K562 (cell line): Measurements from ENCODE around the gene CTDSPL2. TPM values are rescaled to one million over a fixed set of nuclear protein-coding genes. Genes with fewer than 3 reads are reported as not detected.

Experiments used
- ARNT ChIP-seq, 2 experiments: fragments of 450-650 bp; IDR thresholded peaks; 2 replicates each; pipeline ENCODE4 v1.6.1; 2016; ENCODE audit warnings: mild to moderate bottlenecking in 1 of 2
- CEBPZ ChIP-seq: fragments of 150-350 bp; IDR thresholded peaks from 2 replicates; pipeline ENCODE4 v1.6.1; 2014; ENCODE audit warnings: low read depth, mild to moderate bottlenecking, low read length, borderline replicate concordance
- DPF2 ChIP-seq: fragments of 450-650 bp; IDR thresholded peaks from 2 replicates; pipeline ENCODE4 v1.6.1; 2016
- ESRRA ChIP-seq: fragments of 450-650 bp; IDR thresholded peaks from 2 replicates; pipeline ENCODE4 v1.6.1; 2014; ENCODE audit warnings: low read depth, mild to moderate bottlenecking, moderate library complexity, borderline replicate concordance
- KHSRP ChIP-seq: fragments of 450-650 bp; IDR thresholded peaks from 2 replicates; pipeline ENCODE4 v1.6.1; 2017
- MEIS2 ChIP-seq: fragments of 450-650 bp; IDR thresholded peaks from 2 replicates; pipeline ENCODE4 v1.6.1; 2014; ENCODE audit warnings: mild to moderate bottlenecking; ENCODE audit not compliant: partially characterized antibody
- MGA ChIP-seq: fragments of 450-650 bp; IDR thresholded peaks from 2 replicates; pipeline ENCODE4 v1.6.1; 2016; ENCODE audit warnings: mild to moderate bottlenecking, moderate library complexity
- SMARCA4 ChIP-seq: fragments of 450-650 bp; IDR thresholded peaks from 2 replicates; pipeline ENCODE4 v1.6.1; 2016
- XRCC4 ChIP-seq: IDR thresholded peaks from one replicate; pipeline ENCODE4 v1.6.1; 2011; ENCODE audit not compliant: insufficient read depth, insufficient read length; ENCODE audit errors: extremely low read depth
- ZEB2 ChIP-seq: fragments of 450-650 bp; IDR thresholded peaks from 2 replicates; pipeline ENCODE4 v1.6.1; 2016
- ZNF197 ChIP-seq: fragments of 200-800 bp; sonication (Bioruptor generic); IDR thresholded peaks from 2 replicates; pipeline ENCODE4 v1.6.1; 2016; ENCODE audit warnings: low read depth, missing genetic modification characterization, missing compliant biosample characterization
- ZNF586 ChIP-seq: fragments of 450-650 bp; formaldehyde crosslinking; conservative IDR thresholded peaks from 2 replicates; pipeline ENCODE4 v1.4.0; 2020; ENCODE audit warnings: mild to moderate bottlenecking, moderate library complexity
- ZSCAN29 ChIP-seq: fragments of 450-650 bp; IDR thresholded peaks from 2 replicates; pipeline ENCODE4 v1.6.1; 2017
- ZSCAN32 ChIP-seq: fragments of 450-650 bp; formaldehyde crosslinking; IDR thresholded peaks from 2 replicates; pipeline ENCODE4 v1.4.0; 2020; ENCODE audit warnings: mild to moderate bottlenecking, moderate library complexity
- polyA plus RNA-seq, 8 experiments: library from polyadenylated mRNA; depleted of rRNA in 4 of 8; stranded (reverse) in 5 of 8; unstranded in 3 of 8; fragments of >200 nt; fragmentation: Nextera tagmentation in 2 of 8; fragmentation: Illumina TruSeq in 1 of 8; extraction: Ambion mirVana in 2 of 8; extraction: Trizol in 1 of 8; gene quantifications; 2 replicates each; pipeline versions ENCODE4 v1.2.1 to v1.2.3, GENCODE V29; 2011 to 2014; ENCODE audit warnings: inconsistent platforms in 1 of 8, missing spikeins in 1 of 8
- total RNA-seq, 7 experiments: library from RNA; depleted of rRNA in 6 of 7; stranded (reverse); fragments of >200 nt in 6 of 7; fragmentation: Illumina TruSeq in 2 of 7; extraction: Trizol in 2 of 7; gene quantifications; 2 replicates each; pipeline versions ENCODE4 v1.2.1 to v1.2.3, GENCODE V29; 2011 to 2021; ENCODE audit warnings: low replicate concordance in 1 of 7
- TF ChIP-seq, protein P1 (sequence below): fragments of 250-450 bp; sonication (Bioruptor Pico); IDR thresholded peaks from 2 replicates; pipeline ENCODE4 v1.8.0; 2022; ENCODE audit warnings: moderate library complexity, mild to moderate bottlenecking, inconsistent platforms

Gene CTDSPL2
- total and polyA plus RNA-seq, 9 of the 15 experiments (the other 6 are each of a cell fraction or from before 2014, with no cell fraction given), result 16.8 to 79.0 (median 53.1) TPM

GRCh38 chr15:44537735-44538240 lies 110.4 kb downstream of the CTDSPL2 start (continued):
- TF ChIP-seq CEBPZ, result no peak
- no peak for TF ChIP-seq KHSRP
- peak; percentile 45; the same call in 1 of the 2 replicates for TF ChIP-seq SMARCA4
- peak; percentile 4 for TF ChIP-seq MEIS2
- TF ChIP-seq, protein P1, sequence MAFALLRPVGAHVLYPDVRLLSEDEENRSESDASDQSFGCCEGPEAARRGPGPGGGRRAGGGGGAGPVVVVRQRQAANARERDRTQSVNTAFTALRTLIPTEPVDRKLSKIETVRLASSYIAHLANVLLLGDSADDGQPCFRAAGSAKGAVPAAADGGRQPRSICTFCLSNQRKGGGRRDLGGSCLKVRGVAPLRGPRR (CRISPR knock-in tag), result no peak
- no peak for TF ChIP-seq ZNF197 (CRISPR knock-in tag)
- TF ChIP-seq ZSCAN29, result no peak
- TF ChIP-seq ESRRA, result no peak; the same call in 1 of the 2 replicates
- no peak for TF ChIP-seq XRCC4
- peak; percentile 24; the same call in 1 of the 2 replicates for TF ChIP-seq ZEB2
- peak; percentile 15; the same call in 1 of the 2 replicates for TF ChIP-seq MGA
- TF ChIP-seq ARNT (IDR thresholded peaks at IDR 0.05), result peak in 1 of 2 experiments; percentile 60; a peak in 1 of 4 replicates
- 0 out of 2 replicates have a peak, but pooled peaks have one; percentile 40 for TF ChIP-seq DPF2
- no peak for TF ChIP-seq ZNF586 (CRISPR knock-in tag)
- no peak for TF ChIP-seq ZSCAN32
